Psoas muscle (tissue), 8 donors: ENCODE measurements around the gene NET1. TPM values are rescaled to one million over a fixed set of nuclear protein-coding genes. Genes with fewer than 3 reads are reported as not detected.

Experiments
- ATAC-seq, 4 donors: fragments of 200-7000 bp; cut with Tn5 transposase; one replicate each; pipeline ENCODE4 v1.9.1; 2020; ENCODE audit warnings: moderate library complexity in 3 of 4, mild to moderate bottlenecking in 2 of 4
- DNase-seq, 2 donors: peaks; one replicate each; pipeline ENCODE4 v3.0.0-alpha.2; 2020
- H3K27ac ChIP-seq: fragments of 200-600 bp; one replicate; pipeline ENCODE4 v1.8.0; 2022
- H3K27me3 ChIP-seq, 3 donors: fragments of 200-600 bp in 1 of 3; one replicate each; pipeline versions ENCODE4 v1.6.1 to v1.8.0; 2013 to 2022; ENCODE audit warnings: low read length in 2 of 3, mild to moderate bottlenecking in 2 of 3, moderate library complexity in 1 of 3; ENCODE audit not compliant: insufficient read depth in 3 of 3
- H3K36me3 ChIP-seq, 2 donors: fragments of 200-600 bp in 1 of 2; one replicate each; pipeline versions ENCODE4 v1.6.1 to v1.8.0; 2013 to 2022; ENCODE audit warnings: low read depth in 1 of 2, mild to moderate bottlenecking in 1 of 2, moderate library complexity in 1 of 2; ENCODE audit not compliant: insufficient read depth in 1 of 2
- H3K4me1 ChIP-seq: fragments of 200-600 bp; one replicate; pipeline ENCODE4 v1.8.0; 2022
- H3K4me3 ChIP-seq: fragments of 200-600 bp; one replicate; pipeline ENCODE4 v1.8.0; 2022; ENCODE audit warnings: mild to moderate bottlenecking
- H3K9me3 ChIP-seq: fragments of 200-600 bp; one replicate; pipeline ENCODE4 v1.8.0; 2022
- CTCF ChIP-seq: fragments of 200-600 bp; IDR thresholded peaks from one replicate; pipeline ENCODE4 v1.8.0; 2022; ENCODE audit warnings: antibody characterized with exemption
- WGBS, 3 donors: extraction: QIAGEN DNeasy Blood & Tissue Kit; methylation state at CpG; one replicate each; pipeline versions ENCODE4 v1.1.6 to v1.1.7; 2013; 5-methylcytosine and 5-hydroxymethylcytosine counted together
- intact Hi-C, 2 donors: fragments of 100-400 bp; cut with DNase I; formaldehyde crosslinking; loops; one replicate each; pipeline versions ENCODE4 v1.11.0 to v1.14.2; 2022
- polyA plus RNA-seq, 3 donors: library from polyadenylated mRNA; stranded (reverse); fragments of 200-250 nt; gene quantifications; one replicate each; pipeline ENCODE4 v1.2.3, GENCODE V29; 2013
- total RNA-seq, 4 donors: library from RNA; stranded (reverse); fragmentation: NEBNext Ultra II Directional in 2 of 4; extraction: Animal tissue kit (Norgen Biotek cat#: 25700) in 2 of 4; gene quantifications; one replicate each; pipeline versions ENCODE4 v1.2.1 to v1.2.4, GENCODE V29; 2021 to 2023
- donor health status: healthy with polysubstance abuse.
- donor health status: DM: no; HTN: no; CAD: no; lungs with moderate emphysema.
- donor health status: Bipolar disorder and iron deficiency.
- donor health status: healthy.
- donor health status: DM: yes; HTN: yes; CAD: no.
- donor health status: DM: no; HTN: no; CAD: no.
- donor health status: DM: no; HTN: no; CAD: no.
- donor health status: DM: yes; HTN: yes; CAD: no.

NET1 gene
- total and polyA plus RNA-seq, 7 donors = 14.3 to 44.0 (median 35.6) TPM

DNA sequence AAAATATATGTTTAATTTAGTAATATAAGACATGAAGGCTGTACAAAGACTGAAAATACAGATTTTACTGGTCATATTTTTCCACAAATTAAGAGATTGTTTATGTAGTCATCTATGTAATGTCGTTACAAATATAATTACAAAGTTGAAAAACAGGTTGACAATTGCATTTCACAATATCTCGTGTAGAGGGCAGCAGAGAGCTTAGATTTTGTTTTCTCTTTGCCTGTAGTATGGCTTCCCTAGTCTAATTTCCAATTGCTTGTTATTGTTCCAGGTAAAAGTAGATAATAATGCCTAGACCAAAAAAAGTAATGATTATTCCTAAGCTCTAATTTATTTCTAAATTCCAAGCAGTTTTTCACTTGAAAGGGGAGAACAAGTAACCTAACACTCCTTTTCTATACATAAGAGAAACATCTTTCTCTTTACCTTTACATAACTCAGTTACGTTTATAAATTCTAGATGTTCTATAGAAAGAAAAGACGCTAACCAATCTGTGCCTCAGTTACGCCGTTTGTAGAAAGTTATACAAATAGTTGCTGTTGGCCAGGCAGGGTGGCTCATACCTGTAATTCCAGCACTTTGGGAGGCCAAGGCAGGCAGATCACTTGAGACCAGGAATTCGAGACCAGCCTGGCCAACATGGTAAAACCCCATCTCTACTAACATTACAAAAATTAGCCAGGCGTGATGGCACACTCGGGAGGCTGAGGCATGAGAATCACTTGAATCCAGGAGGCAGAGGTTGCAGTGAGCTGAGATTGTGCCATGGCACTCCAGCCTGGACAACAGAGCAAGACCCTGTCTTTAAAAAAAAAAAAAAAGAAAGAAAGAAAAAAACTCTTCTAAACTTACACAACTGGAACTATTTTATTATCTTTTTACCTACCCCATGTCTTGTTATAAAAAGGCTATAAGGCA is 30.0 kb downstream of the NET1 start:
- no peaks in the 10 kb centered on the region for H3K36me3 ChIP-seq
- DNase-seq = no peak
- H3K4me1 ChIP-seq = peaks cover 19% of the 10 kb centered on the region
- peak in 2 of 4 donors; percentile 30 to 63 for ATAC-seq
- H3K4me3 ChIP-seq = no peak overlapping the region
- 41 to 51% (median 43%) methylated on average over 9 of the region's 9 CpGs for WGBS, 3 donors
- no peak overlapping the region for H3K27ac ChIP-seq
- TF ChIP-seq CTCF = peak; percentile 79
- H3K9me3 ChIP-seq = no peaks in the 10 kb centered on the region
- intact Hi-C loops = loop anchor here in 1 of 2 donors (5.0 kb wide), 1 partner anchor 180 kb away; no protein-coding TSS in a partner anchor
- H3K27me3 ChIP-seq = no peaks in the 10 kb centered on the region

- H3K4me3 ChIP-seq = no peak overlapping the region
- intact Hi-C loops = loop anchor here (1.0 to 5.0 kb wide), 2 partner anchors 179 to 180 kb away; no protein-coding TSS in a partner anchor
- WGBS, 3 donors = 83 to 90% (median 89%) methylated on average over 1 of the region's 1 CpG
- no peaks in the 10 kb centered on the region for H3K36me3 ChIP-seq
- H3K27ac ChIP-seq = no peak overlapping the region
- H3K9me3 ChIP-seq = no peaks in the 10 kb centered on the region
- DNase-seq = no peak
- no peak for ATAC-seq
- H3K4me1 ChIP-seq = peaks cover 25% of the 10 kb centered on the region
- no peak for TF ChIP-seq CTCF
- no peaks in the 10 kb centered on the region for H3K27me3 ChIP-seq
Observed at GRCh38 chr10:5442990-5443370, 30.6 kb downstream of the NET1 start.

DNA sequence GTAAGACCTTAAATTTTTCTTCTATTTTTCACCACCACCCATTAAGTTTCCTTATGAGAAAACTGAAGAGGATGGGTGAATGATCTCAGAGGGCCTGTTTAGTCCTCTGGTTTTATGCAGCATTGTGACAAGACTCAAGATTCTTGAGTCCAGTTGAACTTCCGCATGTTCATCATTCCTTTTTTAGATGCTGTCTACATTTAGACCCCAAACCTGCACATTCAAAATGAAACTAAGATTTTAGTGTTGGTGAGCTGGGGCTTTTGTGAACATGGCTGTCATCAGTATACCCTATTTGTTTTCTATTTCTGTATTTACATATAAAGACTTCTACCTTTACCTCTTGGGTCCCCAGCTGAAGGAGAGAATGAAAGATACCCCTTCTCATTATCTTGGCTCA is 31.1 kb downstream of the NET1 start:
- 87 to 94% (median 93%) methylated on average over 1 of the region's 1 CpG for WGBS, 3 donors
- Histone ChIP-seq H3K4me3 (no peak overlapping the region), H3K4me1 (peaks cover 25% of the 10 kb centered on the region), H3K27ac (no peak overlapping the region), H3K36me3 (no peaks in the 10 kb centered on the region), H3K27me3 (no peaks in the 10 kb centered on the region), H3K9me3 (no peaks in the 10 kb centered on the region)
- no peak for DNase-seq
- no peak for TF ChIP-seq CTCF
- no peak for ATAC-seq
- intact Hi-C loops = loop anchor here (1.0 to 5.0 kb wide), 2 partner anchors 179 to 180 kb away; no protein-coding TSS in a partner anchor

DNA sequence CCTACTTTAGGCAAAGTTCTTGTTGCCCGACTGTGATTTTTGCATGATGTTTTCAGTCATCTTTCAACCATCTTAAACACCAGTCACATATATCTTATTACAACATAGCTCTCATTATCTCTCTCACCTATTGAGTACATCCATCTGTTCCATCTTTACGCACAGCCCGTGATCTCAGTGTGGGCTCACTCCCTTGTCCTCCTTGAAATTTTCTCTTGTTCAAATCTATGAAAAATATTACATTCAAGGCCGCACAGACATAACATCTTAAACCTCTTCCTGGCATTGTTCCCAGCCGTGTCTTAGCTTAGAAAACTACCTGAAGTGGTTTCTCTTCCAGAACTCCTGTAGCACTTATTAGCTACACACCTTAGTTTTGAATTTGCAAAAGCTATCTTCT is 32.6 kb downstream of the NET1 start:
- ATAC-seq (no peak), DNase-seq (no peak)
- no peak overlapping the region for H3K4me3 ChIP-seq
- TF ChIP-seq CTCF = no peak
- peaks cover 38% of the 10 kb centered on the region for H3K4me1 ChIP-seq
- H3K27me3 ChIP-seq = no peaks in the 10 kb centered on the region
- no peak overlapping the region for H3K27ac ChIP-seq
- intact Hi-C loops = no loop called here
- WGBS, 3 donors = 90 to 93% (median 93%) methylated on average over 5 of the region's 5 CpGs
- H3K9me3 ChIP-seq = no peaks in the 10 kb centered on the region
- no peaks in the 10 kb centered on the region for H3K36me3 ChIP-seq
